ENCODE data around the gene PCSK6. TPM values are rescaled to one million over a fixed set of nuclear protein-coding genes. Genes with fewer than 3 reads are reported as not detected.

PCSK6 gene
- total RNA-seq, 2 experiments from 2014 or later, result 0.28 TPM; not detected in 1

DNA sequence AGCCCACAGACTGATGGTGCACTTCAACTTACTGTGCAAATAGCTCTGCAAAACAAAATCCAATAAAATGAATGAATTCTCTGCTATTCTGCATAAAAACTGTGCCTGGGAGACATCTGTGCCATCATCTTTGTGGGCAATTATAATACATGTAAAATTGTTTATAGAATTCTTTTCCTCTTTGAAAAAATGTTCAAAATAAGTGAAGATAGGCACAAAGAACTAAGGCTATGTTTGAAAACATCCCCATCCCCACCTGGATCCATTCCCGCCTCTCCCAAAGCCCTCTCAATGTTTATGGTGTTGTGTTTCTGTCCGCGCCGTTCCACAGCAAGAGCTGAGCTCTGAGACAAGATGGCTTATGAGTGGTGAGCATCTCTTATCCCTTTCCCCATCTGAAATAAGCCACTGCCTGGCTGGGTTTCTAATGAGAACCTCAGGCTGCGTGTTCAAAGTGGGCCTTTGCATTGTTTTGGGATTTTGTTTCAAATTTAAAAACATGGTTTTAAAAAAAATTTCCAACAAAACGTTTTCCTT lies 172.1 kb downstream of the PCSK6 start:
- H3K9me3 Mint-ChIP-seq, result peaks cover 4% of the 10 kb centered on the region

GRCh38 chr15:101316529-101316928 lies 173.0 kb downstream of the PCSK6 start:
- H3K4me1 ChIP-seq (ENCODE audit: insufficient read depth, low read length), result peaks cover 12% of the 10 kb centered on the region
- H3K4me1 Mint-ChIP-seq (ENCODE audit: low read depth), result peaks cover 16% of the 10 kb centered on the region
- H3K9me3 ChIP-seq (ENCODE audit: control insufficient read depth in 1 of 2, insufficient read depth in 1 of 2, low read length in 2 of 2), result no peaks in the 10 kb centered on the region
- H3K36me3 ChIP-seq (ENCODE audit: insufficient read depth, low read length), result no peaks in the 10 kb centered on the region
- peaks cover 21% of the 10 kb centered on the region for H3K27me3 Mint-ChIP-seq
- ChIA-PET CTCF (no interaction called here), POLR2A (no interaction called here)
- H3K27ac Mint-ChIP-seq, result no peak overlapping the region
- no peak overlapping the region for H3K27ac ChIP-seq (ENCODE audit: low read depth in 1 of 2, low read length in 2 of 2)
- TF ChIP-seq, protein P1, sequence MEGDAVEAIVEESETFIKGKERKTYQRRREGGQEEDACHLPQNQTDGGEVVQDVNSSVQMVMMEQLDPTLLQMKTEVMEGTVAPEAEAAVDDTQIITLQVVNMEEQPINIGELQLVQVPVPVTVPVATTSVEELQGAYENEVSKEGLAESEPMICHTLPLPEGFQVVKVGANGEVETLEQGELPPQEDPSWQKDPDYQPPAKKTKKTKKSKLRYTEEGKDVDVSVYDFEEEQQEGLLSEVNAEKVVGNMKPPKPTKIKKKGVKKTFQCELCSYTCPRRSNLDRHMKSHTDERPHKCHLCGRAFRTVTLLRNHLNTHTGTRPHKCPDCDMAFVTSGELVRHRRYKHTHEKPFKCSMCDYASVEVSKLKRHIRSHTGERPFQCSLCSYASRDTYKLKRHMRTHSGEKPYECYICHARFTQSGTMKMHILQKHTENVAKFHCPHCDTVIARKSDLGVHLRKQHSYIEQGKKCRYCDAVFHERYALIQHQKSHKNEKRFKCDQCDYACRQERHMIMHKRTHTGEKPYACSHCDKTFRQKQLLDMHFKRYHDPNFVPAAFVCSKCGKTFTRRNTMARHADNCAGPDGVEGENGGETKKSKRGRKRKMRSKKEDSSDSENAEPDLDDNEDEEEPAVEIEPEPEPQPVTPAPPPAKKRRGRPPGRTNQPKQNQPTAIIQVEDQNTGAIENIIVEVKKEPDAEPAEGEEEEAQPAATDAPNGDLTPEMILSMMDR (IDR thresholded peaks at IDR 0.05), result no peak
- H3K4me3 ChIP-seq (ENCODE audit: low read length), result no peak overlapping the region
- ATAC-seq (ENCODE audit: poor library complexity) (no peak), DNase-seq (no peak)
- peaks cover 4% of the 10 kb centered on the region for H3K9me3 Mint-ChIP-seq
- H3K36me3 Mint-ChIP-seq (ENCODE audit: low read depth), result no peaks in the 10 kb centered on the region
- no peak overlapping the region for H3K4me3 Mint-ChIP-seq
- peaks cover 0 to 2% of the 10 kb centered on the region in 2 experiments for H3K27me3 ChIP-seq (ENCODE audit: control insufficient read depth in 1 of 2, insufficient read depth in 2 of 2, low read length in 2 of 2)
- intact Hi-C loops (cut with DNase I, micrococcal nuclease), result no loop called here

More for the DNA sequence above, 172.1 kb downstream of the PCSK6 start:
- H3K4me1 Mint-ChIP-seq (ENCODE audit: low read depth), result peaks cover 16% of the 10 kb centered on the region
- H3K27ac Mint-ChIP-seq, result no peak overlapping the region
- H3K36me3 ChIP-seq (ENCODE audit: insufficient read depth, low read length), result no peaks in the 10 kb centered on the region
- peaks cover 0 to under 1% of the 10 kb centered on the region in 2 experiments for H3K9me3 ChIP-seq (ENCODE audit: control insufficient read depth in 1 of 2, insufficient read depth in 1 of 2, low read length in 2 of 2)
- no peak for DNase-seq
- H3K27ac ChIP-seq (ENCODE audit: low read depth in 1 of 2, low read length in 2 of 2), result no peak overlapping the region
- H3K27me3 Mint-ChIP-seq, result peaks cover 16% of the 10 kb centered on the region
- H3K27me3 ChIP-seq (ENCODE audit: control insufficient read depth in 1 of 2, insufficient read depth in 2 of 2, low read length in 2 of 2), result peaks cover 0 to 2% of the 10 kb centered on the region in 2 experiments
- ChIA-PET POLR2A (no interaction called here), CTCF (no interaction called here)
- H3K36me3 Mint-ChIP-seq (ENCODE audit: low read depth), result no peaks in the 10 kb centered on the region
- TF ChIP-seq, protein P1 (IDR thresholded peaks at IDR 0.05), result no peak
- ATAC-seq (ENCODE audit: poor library complexity), result no peak
- intact Hi-C loops (cut with DNase I, micrococcal nuclease), result no loop called here
- peaks cover 12% of the 10 kb centered on the region for H3K4me1 ChIP-seq (ENCODE audit: insufficient read depth, low read length)
- H3K4me3 Mint-ChIP-seq, result no peak overlapping the region
- no peak overlapping the region for H3K4me3 ChIP-seq (ENCODE audit: low read length)

DNA sequence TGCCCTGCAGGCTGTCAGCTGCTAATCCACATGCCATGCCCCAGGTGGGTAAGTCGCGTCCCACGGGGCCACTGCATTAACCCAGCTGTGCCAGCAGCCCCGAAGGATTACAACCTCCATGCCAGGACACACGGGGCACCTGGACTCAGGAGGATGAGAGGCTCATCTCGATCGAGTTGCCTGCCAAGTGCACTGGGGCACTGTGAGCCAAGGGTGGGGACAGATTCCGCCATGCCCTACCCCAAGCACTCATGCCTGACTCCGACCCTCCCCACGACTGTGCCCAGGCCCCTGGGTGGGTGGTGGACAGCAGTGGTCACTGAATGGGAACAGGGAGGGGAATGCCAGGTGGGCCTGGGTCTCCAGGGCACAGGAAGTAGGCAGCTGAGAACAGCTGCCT lies 173.8 kb downstream of the PCSK6 start:
- H3K36me3 ChIP-seq (ENCODE audit: insufficient read depth, low read length), result no peaks in the 10 kb centered on the region
- peaks cover 0 to 2% of the 10 kb centered on the region in 2 experiments for H3K27me3 ChIP-seq (ENCODE audit: control insufficient read depth in 1 of 2, insufficient read depth in 2 of 2, low read length in 2 of 2)
- ChIA-PET CTCF (no interaction called here), POLR2A (no interaction called here)
- ATAC-seq (ENCODE audit: poor library complexity) (no peak), DNase-seq (no peak)
- H3K9me3 Mint-ChIP-seq, result peaks cover 4% of the 10 kb centered on the region
- H3K4me3 ChIP-seq (ENCODE audit: low read length), result no peak overlapping the region
- peaks cover 10% of the 10 kb centered on the region for H3K4me1 Mint-ChIP-seq (ENCODE audit: low read depth)
- TF ChIP-seq, protein P1 (IDR thresholded peaks at IDR 0.05), result no peak
- H3K36me3 Mint-ChIP-seq (ENCODE audit: low read depth), result no peaks in the 10 kb centered on the region
- peaks cover 21% of the 10 kb centered on the region for H3K27me3 Mint-ChIP-seq
- H3K4me3 Mint-ChIP-seq, result no peak overlapping the region
- no peak overlapping the region for H3K27ac Mint-ChIP-seq
- intact Hi-C loops (cut with DNase I, micrococcal nuclease), result no loop called here
- H3K4me1 ChIP-seq (ENCODE audit: insufficient read depth, low read length), result peaks cover 7% of the 10 kb centered on the region
- H3K9me3 ChIP-seq (ENCODE audit: control insufficient read depth in 1 of 2, insufficient read depth in 1 of 2, low read length in 2 of 2), result no peaks in the 10 kb centered on the region
- H3K27ac ChIP-seq (ENCODE audit: low read depth in 1 of 2, low read length in 2 of 2), result no peak overlapping the region

All from CD4-positive, alpha-beta T cell (primary cell).